T47D (cell line): ENCODE data around the gene ZSWIM4.
A peak's percentile ranks its signal among the peaks of the same experiment; 100 is the strongest.
"Not testable (repeated sequence)": the region's sequence is repeated elsewhere in the genome, so short reads cannot be mapped to it uniquely, and the experiment has no call there.

ENCODE experiments used
- DNase-seq, 2 experiments: peaks; one replicate each; pipeline versions ENCODE4 v3.0.0 to v3.0.0-alpha.2; 2011 to 2012; ENCODE audit warnings: low read depth in 1 of 2, low spot score in 1 of 2
- JUND ChIP-seq: IDR thresholded peaks from 2 replicates; pipeline ENCODE4 v1.6.1; 2012; ENCODE audit warnings: low read depth
- in situ Hi-C: cut with HindIII; loops from 2 replicates; pipeline ENCODE4 v1.10.0; 2016; ENCODE audit warnings: low sequenced_read_pairs, low pct_unique_long_range_greater_than_20kb

Gene ZSWIM4

DNA sequence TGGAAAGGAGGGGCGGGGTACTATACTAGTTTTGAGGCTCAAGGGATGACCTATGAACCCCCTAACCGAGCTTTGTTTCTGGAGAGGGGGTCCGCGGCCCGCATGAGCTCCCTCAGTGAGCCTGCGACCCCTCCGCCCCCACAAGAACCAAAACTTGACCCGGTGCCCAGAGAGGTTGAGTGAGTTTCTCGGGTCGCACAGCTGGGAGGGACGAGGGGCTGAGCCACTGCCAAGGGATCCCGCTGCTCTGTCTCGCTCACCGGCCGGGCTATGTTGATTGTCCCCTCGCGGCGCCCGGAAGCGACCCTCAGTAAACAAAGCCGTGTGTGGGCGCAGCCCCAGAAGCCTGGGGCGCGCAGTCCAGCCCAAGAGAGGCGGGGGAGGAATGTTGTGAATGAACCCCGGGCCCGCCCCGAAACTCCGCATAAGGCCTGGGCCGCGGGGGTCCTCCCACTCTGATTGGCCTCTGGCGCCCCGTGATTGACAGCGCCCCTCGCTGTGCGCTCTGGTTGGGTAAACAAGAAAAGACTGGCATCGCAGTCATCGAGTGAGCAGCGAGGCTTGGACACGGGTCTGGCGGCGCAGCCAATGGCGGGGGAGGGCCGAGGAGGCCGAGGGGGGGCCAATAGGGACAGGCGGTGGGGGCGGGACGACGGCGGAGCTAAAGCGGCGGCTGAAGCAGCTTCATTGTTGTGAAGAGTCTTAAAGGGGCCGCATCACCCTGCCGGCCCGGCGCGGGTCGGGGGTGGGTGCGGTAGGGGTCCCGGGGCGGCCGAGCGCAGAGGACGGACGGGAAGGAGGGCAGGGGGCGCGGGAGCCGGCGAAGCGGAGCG lies at the start of gene ZSWIM4:
Gene ZSWIM4 (plus strand): TSS at position 687 of the 833 bp plus-strand sequence. CDS start 206 bp downstream, outside the sequence.
- peak; percentile 97 to 99 for DNase-seq
- no peak for TF ChIP-seq JUND
- in situ Hi-C loops = no loop called here

DNA sequence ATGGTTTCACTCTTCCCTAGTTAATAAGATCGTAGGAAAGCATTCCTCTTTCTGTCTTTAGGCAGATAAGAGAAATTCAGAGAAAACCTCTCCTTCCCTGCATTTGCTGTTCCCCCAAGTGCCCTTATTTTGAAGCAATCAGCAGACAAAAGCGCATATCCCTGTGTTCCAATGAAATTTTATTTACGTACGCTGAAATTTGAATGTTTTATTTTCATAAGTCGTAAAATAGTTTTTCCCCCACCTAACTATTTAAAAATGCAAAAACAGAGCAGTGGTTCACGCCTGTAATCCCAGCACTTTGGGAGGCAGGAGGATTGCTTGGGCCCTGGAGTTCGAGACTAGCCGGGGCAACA lies 48.2 kb upstream of the ZSWIM4 start:
- no peak for TF ChIP-seq JUND
- no peak for DNase-seq
- in situ Hi-C loops = no loop called here

DNA sequence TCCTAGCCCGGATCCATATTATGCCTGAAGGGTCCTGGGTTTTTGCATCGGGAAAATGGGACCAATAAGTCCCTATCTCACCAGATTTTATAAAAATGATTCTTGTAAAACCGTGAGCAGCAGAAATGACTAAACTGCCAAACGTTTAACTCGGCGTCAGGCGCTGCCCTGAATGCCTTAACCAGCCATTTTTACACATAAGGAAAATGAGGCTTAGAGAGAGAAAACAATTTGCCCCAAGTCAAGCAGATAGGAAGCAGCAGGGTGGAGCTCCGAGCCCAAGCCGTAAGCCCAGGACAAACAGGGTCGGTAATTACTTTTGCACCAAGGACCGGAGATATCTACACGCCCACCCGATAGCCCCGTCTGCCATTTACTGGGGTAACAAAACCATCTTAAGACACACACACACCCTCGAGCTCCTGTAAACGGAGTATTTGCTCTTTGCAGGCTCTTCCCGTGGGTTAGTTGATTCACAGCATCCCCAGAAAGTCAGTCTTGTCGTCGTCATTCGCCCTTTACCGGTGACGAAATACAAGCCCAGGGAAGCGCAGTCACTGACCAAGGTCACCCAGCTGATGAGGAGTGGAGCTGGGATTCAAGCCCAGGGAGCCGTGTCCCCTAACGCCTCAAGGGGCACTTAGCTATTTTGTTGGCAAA lies 46.9 kb upstream of the ZSWIM4 start:
- no peak for TF ChIP-seq JUND
- DNase-seq = peak; percentile 11 to 27
- in situ Hi-C loops = no loop called here

DNA sequence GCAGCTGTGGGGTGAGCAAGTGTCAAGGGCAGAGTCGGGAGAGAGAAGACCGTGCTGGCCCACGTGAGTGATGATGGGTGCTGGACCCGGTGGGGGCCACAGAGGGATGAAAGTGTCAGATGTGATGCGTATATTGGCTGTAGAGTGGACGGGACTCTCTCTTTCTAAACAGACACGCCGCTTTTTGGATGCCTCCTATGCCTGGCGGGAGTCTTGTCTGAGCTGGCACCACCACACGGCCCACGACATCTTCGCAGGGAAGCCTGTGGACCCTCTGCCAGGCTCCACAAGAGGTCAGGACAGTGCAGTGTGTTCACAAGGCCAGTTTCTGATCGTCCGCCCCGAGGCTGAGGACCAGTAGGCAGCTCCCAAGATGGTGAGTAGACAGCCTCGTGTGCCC lies 43.8 kb upstream of the ZSWIM4 start:
- no peak for DNase-seq
- no peak for TF ChIP-seq JUND
- in situ Hi-C loops = no loop called here

DNA sequence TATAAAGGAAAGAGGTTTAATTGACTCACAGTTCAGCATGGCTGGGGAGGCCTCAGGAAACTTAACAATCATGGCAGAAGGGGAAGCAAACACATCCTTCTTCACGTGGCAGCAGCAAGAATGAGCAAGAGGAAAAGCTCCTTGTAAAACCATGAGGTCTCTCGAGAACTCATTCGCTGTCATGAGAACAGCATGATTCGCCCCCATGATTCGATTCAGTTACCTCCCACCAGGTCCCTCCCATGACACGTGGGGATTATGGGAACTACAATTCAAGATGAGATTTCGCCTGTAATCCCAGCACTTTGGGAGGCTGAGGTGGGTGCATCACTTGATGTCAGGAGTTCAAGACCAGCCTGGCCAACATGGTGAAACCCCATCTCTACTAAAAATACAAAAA lies 41.6 kb upstream of the ZSWIM4 start:
- DNase-seq, in situ Hi-C loops: not testable (repeated sequence)

DNA sequence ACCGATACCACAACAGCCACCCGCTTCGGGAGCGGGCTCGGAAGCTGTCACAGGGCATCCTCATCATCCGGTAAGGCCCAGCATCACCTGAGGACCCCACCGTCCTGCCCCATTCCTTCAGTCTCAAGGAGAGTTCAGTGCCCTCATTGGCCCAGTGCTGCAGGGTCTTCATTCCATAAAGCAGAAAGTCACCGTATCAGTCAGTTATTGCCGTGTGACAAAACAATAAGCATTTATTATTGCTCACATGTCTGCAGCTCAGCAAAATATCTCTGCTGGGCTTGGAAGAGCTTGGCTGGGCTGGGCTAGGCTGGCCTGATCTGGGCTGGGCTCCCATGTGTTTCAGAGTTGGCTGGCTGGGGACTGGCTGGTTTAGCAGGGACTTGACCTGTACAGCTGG lies 39.0 kb upstream of the ZSWIM4 start:
- TF ChIP-seq JUND = no peak
- in situ Hi-C loops = no loop called here
- DNase-seq = no peak

DNA sequence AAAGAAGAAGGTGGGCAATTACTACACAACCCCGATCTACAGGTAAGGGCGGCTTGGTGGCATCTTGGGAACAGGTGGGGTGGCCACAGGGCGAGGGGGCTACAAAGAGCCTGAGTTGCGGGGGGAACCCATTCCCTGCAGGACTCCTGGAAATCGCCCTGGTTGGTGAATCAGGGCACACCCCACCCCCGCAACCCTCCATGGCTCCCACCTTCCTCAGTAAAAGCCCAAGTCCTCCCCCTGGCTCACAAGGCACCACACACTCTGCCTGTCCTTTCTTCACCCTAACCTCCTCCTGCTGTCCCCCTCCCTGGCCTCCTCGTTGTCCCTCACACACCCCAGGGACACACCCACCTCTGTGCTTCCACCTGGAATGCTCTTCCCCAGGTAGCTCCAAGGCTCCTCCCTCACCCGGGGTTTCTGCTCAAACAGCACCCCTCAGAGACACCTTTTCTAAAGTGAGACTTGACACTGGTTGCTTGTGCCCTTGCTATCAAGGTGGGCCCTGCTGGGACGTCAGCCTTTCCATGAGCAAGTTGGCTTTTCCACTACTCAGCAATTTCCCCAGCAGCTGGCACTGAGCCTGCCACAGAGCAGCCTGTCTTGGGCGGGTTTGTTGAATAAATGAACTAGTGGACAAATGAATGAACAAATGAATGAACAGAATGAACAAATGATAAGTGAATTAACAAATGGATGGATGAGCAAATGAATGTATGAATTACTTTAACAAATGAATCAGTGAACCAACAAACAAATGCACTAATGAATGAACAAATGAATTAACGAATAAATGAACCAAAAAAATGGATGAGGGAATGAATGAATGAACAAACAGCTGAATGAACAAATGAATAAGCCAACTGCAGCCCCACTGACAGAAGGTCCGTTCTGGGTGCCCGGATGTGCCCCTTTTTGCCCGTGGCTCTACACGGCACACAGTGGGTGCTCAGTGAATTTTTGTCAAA lies 37.2 kb upstream of the ZSWIM4 start:
- no peak for DNase-seq
- no peak for TF ChIP-seq JUND
- in situ Hi-C loops = no loop called here

DNA sequence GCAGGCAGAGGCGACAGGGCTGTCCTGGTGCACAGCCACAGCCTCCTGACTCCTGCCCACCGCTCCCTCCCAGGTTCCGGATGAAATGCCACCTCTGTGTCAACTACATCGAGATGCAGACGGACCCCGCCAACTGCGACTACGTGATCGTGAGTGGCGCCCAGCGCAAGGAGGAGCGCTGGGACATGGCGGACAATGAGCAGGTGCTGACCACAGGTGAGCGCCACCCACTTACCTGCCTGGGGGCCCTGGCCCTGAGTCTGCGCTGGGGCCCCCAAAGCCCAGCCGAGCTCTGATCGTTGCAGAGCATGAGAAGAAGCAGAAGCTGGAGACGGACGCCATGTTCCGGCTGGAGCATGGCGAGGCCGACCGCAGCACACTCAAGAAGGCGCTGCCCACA lies 36.4 kb upstream of the ZSWIM4 start:
- no peak for TF ChIP-seq JUND
- DNase-seq = no peak
- in situ Hi-C loops = no loop called here

DNA sequence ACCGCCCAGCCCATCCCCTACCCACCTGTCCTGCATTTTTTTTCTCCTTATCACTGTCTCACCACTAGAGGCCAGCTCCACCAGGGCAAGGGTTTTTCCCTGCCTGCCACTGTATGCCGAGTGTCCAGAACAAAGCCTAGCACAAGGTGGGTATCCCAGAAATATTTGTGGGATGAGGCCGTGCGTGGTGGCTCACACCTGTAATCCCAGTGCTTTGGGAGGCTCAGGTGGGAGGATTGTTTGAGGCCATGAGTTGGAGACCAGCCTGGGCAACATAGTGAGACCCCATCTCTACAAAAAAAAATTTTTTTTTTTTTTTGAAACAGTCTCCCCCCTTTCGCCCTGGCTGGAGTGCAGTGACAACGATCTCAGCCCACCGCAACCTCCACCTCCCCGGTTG lies 33.8 kb upstream of the ZSWIM4 start:
- no peak for TF ChIP-seq JUND
- DNase-seq = no peak
- in situ Hi-C loops = no loop called here

DNA sequence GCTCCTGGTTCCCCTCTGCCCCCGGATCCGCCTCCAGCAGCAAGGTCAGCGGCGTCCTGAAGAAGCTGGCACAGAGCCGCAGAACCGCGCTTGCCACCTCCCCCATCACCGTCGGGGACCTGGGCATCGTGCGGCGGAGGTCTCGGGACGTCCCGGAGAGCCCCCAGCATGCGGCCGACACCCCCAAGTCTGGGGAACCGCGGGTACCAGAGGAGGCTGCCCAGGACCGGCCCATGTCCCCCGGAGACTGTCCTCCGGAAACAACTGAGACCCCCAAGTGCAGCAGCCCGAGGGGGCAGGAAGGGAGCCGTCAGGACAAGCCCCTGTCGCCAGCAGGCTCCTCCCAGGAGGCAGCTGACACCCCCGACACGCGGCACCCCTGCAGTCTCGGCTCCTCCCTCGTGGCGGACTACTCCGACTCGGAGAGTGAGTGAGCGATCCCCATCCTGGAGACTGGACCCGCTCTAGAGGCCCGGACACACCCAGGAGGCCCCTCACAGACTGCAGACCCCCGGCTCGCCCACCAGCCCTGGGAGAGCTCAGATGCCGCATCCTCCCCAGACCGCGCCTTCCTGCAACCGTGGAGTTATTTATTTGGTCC lies 32.5 kb upstream of the ZSWIM4 start:
- in situ Hi-C loops = no loop called here
- TF ChIP-seq JUND = no peak
- DNase-seq = no peak

DNA sequence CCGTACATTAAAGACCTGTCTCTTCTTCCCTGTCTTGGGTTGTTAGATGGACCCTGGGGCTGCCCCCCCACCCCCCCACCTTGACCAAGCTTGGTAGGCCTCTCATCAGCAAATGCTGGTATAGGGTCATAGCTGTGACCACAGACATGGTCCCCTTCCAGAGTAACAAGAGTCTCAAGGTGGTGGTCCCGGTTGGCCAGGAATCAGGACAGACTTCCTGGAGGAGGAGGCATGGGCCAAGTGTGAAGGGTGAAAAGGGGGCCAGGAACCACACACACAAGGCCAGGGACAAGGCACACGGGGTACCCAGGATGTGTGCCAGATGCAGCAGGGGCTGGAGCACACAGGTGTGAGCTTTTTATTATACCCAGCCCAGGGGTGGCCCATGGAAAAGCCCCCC lies 32.0 kb upstream of the ZSWIM4 start:
- in situ Hi-C loops = no loop called here
- no peak for TF ChIP-seq JUND
- DNase-seq = no peak

DNA sequence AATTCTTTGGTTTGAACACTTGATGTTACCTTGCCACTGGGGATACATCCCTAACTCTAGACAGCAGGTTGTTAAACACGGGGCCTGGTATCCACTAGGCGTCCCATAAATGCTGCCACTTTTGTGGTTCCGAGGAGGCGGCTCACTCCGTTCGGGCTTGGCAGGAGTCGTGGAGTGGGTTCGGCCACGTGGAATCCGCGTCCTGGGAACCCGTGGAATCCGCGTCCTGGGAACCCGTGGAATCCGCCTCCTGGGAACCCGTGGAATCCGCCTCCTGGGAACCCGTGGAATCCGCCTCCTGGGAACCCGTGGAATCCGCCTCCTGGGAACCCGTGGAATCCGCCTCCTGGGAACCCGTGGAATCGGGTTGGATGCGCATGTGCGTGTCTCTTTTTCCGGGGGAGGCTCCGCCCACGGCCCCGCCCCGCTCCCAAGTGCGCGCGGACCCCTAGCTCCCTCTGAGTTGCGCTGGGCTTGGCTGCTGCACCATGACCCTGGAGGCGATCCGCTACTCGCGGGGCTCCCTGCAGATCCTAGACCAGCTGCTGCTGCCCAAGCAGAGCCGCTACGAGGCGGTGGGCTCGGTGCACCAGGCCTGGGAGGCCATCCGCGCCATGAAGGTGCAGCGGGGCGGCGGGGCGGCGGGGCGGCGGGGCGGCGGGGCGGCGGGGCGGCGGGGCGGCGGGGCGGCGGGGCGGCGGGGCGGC lies 31.0 kb upstream of the ZSWIM4 start, which contains the start of gene MRI1:
Gene MRI1 (plus strand): TSS at position 422 of the 707 bp plus-strand sequence. CDS start 67 bp downstream, at position 489.
- no peak for TF ChIP-seq JUND
- in situ Hi-C loops = no loop called here
- peak; percentile 78 to 83 for DNase-seq
